NCI-H748 (cell line): ENCODE data around the gene CDRT4.

Experiments used
- DNase-seq: peaks from one replicate; lab custom pipeline; 2025; ENCODE audit not compliant: unreplicated experiment; lab: John Stamatoyannopoulos, UW

CDRT4 gene

GRCh38 chr17:15492791-15493692 is 25.6 kb upstream of the CDRT4 start:
- no peak for DNase-seq

GRCh38 chr17:15492186-15492585 is 24.8 kb upstream of the CDRT4 start:
- no peak for DNase-seq

DNA sequence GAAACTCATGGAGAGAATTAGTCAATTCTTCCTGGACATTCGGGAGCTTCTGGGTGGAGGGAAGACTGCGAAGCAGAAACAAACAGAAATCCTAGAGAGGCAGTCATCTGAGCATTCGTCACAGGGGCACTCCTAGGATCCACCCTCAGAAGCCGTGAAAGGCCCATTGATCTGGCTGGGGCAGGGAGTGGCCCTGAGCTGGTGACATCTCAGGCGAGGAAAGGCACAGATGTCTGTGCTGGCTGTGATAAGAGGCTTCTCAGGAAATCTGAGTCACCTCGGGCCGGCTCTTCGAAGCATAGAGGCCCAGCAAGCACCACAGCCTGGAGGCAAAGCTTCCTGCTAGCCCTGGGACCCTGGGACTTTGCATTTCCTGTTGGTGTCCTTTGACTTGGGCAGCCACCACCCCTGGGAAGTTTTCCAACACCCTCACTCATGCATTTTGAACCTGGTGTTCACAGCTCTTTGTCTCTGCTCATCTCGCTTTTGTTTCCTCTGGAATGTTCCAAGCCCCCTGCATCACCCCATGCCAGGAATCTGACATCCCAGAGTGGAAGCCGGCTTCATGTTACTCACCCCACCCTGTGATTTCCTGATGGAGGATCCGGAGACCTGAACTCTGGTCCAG is 23.3 kb upstream of the CDRT4 start:
- no peak for DNase-seq

GRCh38 chr17:15488557-15488956 is 21.1 kb upstream of the CDRT4 start:
- no peak for DNase-seq

DNA sequence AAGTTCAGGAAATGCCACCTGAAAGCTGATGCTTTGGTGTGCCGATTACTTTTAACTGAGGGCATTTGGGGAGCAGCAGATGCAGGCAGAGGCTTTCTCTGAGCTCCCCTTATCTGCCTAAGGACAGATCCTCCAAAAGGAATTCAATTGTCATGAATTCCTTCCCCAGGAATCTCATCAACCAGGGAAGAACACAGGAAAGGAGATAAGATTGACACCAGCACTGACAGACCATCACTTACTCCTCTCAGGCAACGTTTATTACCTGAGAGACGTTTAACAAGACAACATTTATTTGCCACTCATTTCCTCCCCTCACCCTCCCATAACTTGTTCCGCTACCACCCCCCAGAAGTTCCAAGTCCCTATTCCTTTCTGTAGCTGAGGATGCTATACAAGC is 17.6 kb upstream of the CDRT4 start:
- no peak for DNase-seq

- no peak for DNase-seq
Observed at GRCh38 chr17:15483431-15483830, 16.0 kb upstream of the CDRT4 start.

DNA sequence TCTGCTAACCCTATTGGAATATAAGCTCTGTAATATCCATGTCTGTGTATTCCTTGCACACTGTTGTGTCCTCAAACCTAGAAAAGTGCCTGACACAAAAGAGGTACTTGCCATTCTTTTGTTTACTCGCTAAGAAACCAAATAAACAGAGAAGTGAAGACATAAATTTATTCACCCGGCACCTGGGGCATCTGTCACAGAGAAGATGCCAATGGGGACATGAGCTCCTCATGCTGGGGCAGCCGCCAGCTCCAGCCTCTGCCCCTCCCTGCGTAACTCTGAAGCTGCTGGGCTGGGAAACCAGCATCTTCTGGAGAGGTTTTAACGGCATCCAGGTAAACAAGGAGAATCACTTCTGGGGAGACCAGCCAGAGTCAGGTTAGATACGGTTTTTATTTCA is 15.1 kb upstream of the CDRT4 start:
- no peak for DNase-seq

DNA sequence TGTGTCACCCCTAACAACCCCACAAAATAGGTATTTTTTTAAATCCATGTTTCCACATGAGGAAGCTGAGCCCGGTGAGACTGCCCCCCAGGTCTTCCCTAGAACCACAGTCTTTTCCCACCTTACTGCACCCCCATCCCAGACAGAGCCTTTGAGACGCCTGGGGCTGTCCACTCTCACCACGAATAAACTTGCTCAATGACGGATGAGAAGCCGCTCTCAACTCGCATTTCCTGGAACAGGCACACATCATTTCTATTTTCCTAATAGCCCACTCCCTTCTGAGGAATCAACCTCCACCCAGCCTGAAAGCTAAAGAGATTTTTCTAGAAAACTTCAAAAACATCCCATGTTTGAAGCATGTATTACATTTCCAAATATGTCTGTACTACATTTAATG is 14.1 kb upstream of the CDRT4 start:
- no peak for DNase-seq

DNA sequence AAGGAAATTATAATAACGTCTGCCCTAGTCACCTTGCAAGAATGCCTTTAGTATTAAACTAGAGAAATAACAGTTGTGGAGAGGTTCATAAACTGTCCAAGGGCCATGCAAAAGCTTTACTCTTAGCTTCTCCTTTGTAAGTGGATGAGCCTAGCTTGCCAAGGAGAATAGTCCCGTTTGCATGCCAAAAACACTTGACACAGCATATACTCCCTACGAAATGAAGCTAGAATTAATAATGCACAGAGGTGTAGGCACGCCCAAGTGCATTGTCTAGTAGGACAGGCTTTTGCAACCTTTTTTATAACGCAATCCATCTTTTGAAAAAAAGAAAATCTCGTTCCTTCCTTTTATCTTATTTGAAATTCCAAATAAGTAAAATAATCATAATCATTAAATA is 12.8 kb upstream of the CDRT4 start:
- DNase-seq = no peak

- DNase-seq = no peak
Observed at GRCh38 chr17:15479703-15480102, 12.3 kb upstream of the CDRT4 start.

- DNase-seq = no peak
Observed at GRCh38 chr17:15478845-15479244, 11.4 kb upstream of the CDRT4 start.

GRCh38 chr17:15475631-15476354 is 8.4 kb upstream of the CDRT4 start:
- no peak for DNase-seq

DNA sequence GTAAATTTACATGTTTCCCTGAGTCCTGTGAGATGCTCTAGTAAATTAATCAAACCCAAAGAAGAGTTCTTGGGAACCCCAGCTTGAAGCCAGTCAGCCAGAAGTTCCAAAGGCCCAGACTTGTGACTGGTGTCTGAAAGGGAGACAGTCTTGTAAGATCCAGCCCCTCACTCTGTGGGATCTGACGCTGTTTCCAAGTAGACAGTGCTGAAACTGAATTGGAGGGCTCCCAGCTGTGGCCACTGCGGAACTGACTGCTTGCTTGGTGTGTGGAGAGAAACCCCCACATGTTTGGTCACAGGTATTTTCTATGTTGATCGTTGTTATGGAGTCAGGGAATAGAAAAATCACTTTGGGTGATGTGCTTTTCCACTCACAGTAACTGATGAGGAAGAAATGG is 5.5 kb upstream of the CDRT4 start:
- DNase-seq = no peak

- DNase-seq = no peak
Observed at GRCh38 chr17:15470536-15470935, 3.1 kb upstream of the CDRT4 start.

GRCh38 chr17:15469260-15469659 is 1.8 kb upstream of the CDRT4 start:
- DNase-seq = no peak

- no peak for DNase-seq
Observed at GRCh38 chr17:15468126-15468525, 705 bp upstream of the CDRT4 start.

DNA sequence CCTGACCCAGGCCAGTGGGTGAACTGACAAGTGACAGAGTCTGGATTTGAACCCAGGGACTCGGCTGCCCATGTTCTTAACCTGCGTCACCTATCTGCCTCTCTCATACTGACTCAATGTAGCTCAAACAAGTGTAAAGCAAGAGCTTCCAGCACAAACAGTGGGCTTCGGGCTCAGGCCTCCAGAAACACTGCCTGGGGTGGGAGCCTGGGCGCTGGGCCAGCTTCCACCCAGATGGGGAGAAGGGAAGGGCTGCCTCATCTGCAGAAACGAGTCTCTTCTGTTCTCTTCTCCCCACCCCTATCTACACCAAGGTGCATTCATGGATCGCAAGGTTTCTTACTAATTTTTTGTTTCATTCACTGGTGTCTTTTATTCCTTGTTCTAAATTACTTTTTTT is 1.3 kb downstream of the CDRT4 start:
- DNase-seq = no peak

DNA sequence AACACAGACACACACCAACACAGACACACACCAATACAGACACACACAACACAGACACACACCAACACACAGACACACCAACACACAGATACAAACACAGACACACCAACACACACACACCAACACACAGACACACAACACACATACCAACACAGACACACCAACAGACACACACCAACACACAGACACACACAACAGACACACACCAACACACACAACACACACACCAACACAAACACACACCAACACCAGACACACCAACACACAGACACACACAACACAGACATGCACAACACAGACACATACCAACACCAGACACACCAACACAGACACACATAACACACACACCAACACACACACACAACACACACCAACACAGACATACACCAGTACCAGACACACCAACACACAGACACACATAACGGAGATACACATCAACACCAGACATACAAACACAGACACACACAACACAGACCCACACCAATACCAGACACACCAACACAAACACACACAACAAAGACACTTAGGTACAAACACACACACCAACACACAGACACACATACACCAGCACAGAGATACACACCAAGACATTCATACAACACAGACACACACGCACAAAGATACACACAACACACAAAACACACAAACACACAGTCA is 2.2 kb downstream of the CDRT4 start:
- DNase-seq = no peak

GRCh38 chr17:15464231-15464985 is 3.0 kb downstream of the CDRT4 start:
- no peak for DNase-seq

- DNase-seq = no peak
Observed at GRCh38 chr17:15462976-15463772, 4.2 kb downstream of the CDRT4 start.
